DLD1 (cell line): ENCODE measurements around the gene PCDHB16.
"Not testable (repeated sequence)": the region's sequence is repeated elsewhere in the genome, so short reads cannot be mapped to it uniquely, and the experiment has no call there.

Experiments
- in situ Hi-C: cut with HindIII; loops from 2 replicates; pipeline ENCODE4 v1.10.0; 2017; ENCODE audit warnings: low sequenced_read_pairs

PCDHB16 gene

GRCh38 chr5:141182248-141182647 lies at the start of gene PCDHB16:
Gene PCDHB16, plus strand, starts transcription at chr5:141182387. Its CDS starts 173 bp downstream, at chr5:141182560.
- in situ Hi-C loops, result no loop called here

GRCh38 chr5:141135030-141135717 lies 47.0 kb upstream of the PCDHB16 start, which contains the start of gene PCDHB5:
Gene PCDHB5, plus strand, starts transcription at chr5:141135206. Its CDS starts 229 bp downstream, at chr5:141135435.
- in situ Hi-C loops, result no loop called here

GRCh38 chr5:141135718-141136266 lies 46.4 kb upstream of the PCDHB16 start:
- in situ Hi-C loops, result no loop called here

- in situ Hi-C loops, result not testable (repeated sequence)
Observed at GRCh38 chr5:141137346-141137745, 44.8 kb upstream of the PCDHB16 start.

- in situ Hi-C loops, result no loop called here
Observed at GRCh38 chr5:141149812-141150211, 32.4 kb upstream of the PCDHB16 start, which contains the start of gene PCDHB6. Gene PCDHB6, plus strand, starts transcription at chr5:141150057. Its CDS starts 201 bp downstream, at chr5:141150258.

- in situ Hi-C loops, result no loop called here
Observed at GRCh38 chr5:141150224-141150992, 31.8 kb upstream of the PCDHB16 start.

- in situ Hi-C loops, result no loop called here
Observed at GRCh38 chr5:141150993-141151325, 31.2 kb upstream of the PCDHB16 start.

- in situ Hi-C loops, result not testable (repeated sequence)
Observed at GRCh38 chr5:141151632-141152031, 30.6 kb upstream of the PCDHB16 start.

- in situ Hi-C loops, result not testable (repeated sequence)
Observed at GRCh38 chr5:141152096-141152495, 30.1 kb upstream of the PCDHB16 start.

- in situ Hi-C loops, result no loop called here
Observed at GRCh38 chr5:141155540-141156374, 26.4 kb upstream of the PCDHB16 start.

GRCh38 chr5:141157356-141157755 lies 24.8 kb upstream of the PCDHB16 start:
- in situ Hi-C loops, result not testable (repeated sequence)

- in situ Hi-C loops, result not testable (repeated sequence)
Observed at GRCh38 chr5:141157901-141158300, 24.3 kb upstream of the PCDHB16 start.

- in situ Hi-C loops, result no loop called here
Observed at GRCh38 chr5:141172381-141173204, 9.6 kb upstream of the PCDHB16 start, which contains the start of gene PCDHB7. Gene PCDHB7, plus strand, starts transcription at chr5:141172644. Its CDS starts 192 bp downstream, at chr5:141172836.

- in situ Hi-C loops, result not testable (repeated sequence)
Observed at GRCh38 chr5:141174291-141175104, 7.7 kb upstream of the PCDHB16 start.

- in situ Hi-C loops, result no loop called here
Observed at GRCh38 chr5:141175933-141176332, 6.3 kb upstream of the PCDHB16 start.

- in situ Hi-C loops, result not testable (repeated sequence)
Observed at GRCh38 chr5:141177577-141178191, 4.5 kb upstream of the PCDHB16 start, which contains the start of gene PCDHB8. Gene PCDHB8, plus strand, starts transcription at chr5:141177790. Its CDS starts 245 bp downstream, at chr5:141178035.

- in situ Hi-C loops, result not testable (repeated sequence)
Observed at GRCh38 chr5:141179371-141179770, 2.8 kb upstream of the PCDHB16 start.

- in situ Hi-C loops, result not testable (repeated sequence)
Observed at GRCh38 chr5:141179876-141180275, 2.3 kb upstream of the PCDHB16 start.
